Hepatic stellate cell (primary cell): ENCODE data around the gene COPG2.

Source experiments
- DNase-seq: peaks from one replicate; pipeline ENCODE4 v3.0.0; 2011; ENCODE audit warnings: low spot score

The COPG2 gene

DNA sequence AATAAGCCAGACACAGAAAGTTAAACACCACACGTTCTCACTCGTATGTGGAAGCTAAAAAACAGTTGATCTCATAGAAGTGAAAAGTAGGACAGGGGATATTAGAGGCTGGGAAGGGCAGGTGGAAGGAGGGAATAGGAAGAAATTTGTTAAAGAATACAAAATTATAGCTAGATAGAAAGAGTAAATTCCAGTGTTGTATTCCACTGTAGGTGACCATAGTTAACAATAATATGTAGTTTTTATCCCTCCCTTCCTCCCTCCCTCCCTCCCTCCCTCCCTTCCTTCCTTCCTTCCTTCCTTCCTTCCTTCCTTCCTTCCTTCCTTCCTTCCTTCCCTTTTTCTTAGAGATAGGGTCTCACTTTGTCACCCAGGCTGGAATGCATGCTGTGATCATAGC lies 196.6 kb downstream of the COPG2 start:
- DNase-seq: no peak

DNA sequence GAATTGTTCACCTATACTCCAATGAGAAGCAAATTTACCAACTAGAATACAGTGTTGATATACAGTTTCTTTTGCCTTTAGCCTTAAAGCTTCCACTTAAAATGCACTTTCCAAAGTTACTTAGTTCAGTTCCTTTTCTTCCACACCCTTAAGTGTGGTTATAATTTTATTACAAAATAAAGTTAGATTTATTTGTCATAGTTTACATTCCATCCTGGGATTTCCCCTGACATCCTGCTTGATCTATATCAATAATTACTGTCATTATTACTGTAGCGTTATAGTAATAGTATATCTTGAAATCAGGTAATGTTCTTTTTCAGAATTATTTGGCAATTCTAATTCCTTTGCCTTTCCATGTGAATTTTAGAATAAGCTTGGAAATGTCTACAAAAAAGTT lies 199.9 kb downstream of the COPG2 start:
- DNase-seq: no peak

DNA sequence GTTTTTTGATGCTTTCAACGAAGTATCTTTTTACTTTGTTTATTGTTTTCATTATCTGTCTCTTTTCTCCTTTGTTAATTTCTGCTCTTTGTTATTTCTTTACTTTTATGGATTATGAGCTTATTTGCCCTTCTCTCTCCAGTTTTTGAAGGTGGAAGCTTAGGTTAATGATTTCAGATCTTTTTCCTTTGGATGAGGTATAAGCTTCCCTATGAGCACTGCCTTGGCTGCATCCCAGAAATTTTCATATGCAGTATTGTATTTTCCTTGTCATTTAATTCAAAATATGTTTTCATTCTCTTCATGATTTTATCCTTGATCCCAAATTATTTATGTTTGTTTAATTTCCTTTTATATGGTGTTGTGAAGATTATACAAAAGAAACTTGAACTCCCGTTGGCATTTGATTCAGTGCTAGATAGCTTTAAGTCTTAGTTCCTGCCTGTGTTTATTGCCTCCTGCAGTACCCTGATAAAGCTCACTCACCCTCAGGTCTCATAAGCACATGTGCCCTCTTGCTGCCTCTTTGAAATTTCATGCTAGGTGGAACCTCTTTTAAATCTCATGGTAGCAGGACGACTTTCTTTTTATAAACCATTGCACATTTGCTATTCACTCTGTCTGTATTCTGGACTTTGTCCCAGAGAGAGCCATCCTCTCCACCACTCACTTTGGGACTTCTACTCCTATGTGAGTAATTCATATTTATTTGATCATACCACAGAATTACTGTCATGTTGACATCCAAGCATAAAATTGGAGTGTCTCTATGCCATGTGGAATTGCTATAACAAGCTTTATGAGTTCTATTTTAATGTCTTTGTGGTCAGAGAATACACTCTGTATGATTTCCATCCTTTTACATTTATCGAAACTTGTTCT lies 204.8 kb downstream of the COPG2 start:
- DNase-seq: no peak

DNA sequence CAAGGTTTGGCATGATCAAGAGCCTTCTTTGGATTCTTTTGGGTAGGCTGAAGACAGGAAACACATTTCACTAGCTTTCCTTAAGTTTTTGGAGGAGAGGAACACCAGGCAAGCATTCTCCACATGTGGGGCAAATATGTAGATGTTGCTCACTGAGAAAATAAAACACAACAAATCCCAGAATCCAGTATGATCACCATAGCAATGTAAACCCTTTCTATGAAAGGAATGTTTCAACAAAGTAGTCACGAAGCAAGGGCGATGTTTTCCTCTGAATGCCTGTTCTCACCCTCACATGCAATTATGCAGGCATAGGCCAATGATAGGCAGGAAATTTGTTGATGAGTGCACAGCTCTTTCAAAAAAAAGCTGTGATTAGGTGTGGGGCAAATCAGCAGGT lies 207.3 kb downstream of the COPG2 start:
- peak; percentile 16 for DNase-seq

DNA sequence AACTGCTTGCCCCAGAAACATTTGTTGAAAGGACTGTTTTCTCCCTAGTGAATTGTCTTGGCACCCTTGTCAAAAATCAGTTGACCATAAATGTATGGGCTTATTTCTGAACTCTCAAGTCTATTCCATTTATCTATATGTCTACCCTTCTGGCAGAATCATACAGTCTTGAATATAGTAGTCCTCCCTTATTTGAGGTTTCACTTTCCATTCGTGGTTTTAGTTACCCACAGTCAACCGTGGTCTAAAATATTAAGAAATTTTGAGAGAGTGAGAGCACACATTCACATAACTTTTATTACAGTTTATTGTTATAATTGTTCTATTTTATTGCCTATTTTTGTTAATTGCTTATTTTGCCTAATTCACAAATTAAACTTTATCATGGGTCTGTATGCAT lies 210.3 kb downstream of the COPG2 start:
- DNase-seq: no peak
